BJ (cell line): ENCODE measurements around the gene ADGRD2. TPM values are rescaled to one million over a fixed set of nuclear protein-coding genes. Genes with fewer than 3 reads are reported as not detected.

Experiments
- CTCF ChIA-PET: fragments of 350-600 bp; formaldehyde crosslinking; extraction: SDS; loops from one replicate; lab custom pipeline; 2021; ENCODE audit warnings: antibody characterized with exemption, inconsistent platforms; lab: Yijun Ruan, JAX
- POLR2A ChIA-PET: fragments of 300-600 bp; sonication (Branson Sonifier 250); formaldehyde crosslinking; extraction: SDS; loops from one replicate; lab custom pipeline; 2021; ENCODE audit warnings: antibody characterized with exemption; lab: Charles Lee
- DNase-seq: peaks from one replicate; pipeline ENCODE4 v3.0.0-alpha.2; 2011; ENCODE audit warnings: low read depth
- H3K27me3 ChIP-seq: 2 replicates; pipeline ENCODE4 v1.6.0; 2011; ENCODE audit warnings: low read length; ENCODE audit not compliant: control insufficient read depth, insufficient read depth
- H3K36me3 ChIP-seq: 2 replicates; pipeline ENCODE4 v1.5.1; 2011; ENCODE audit warnings: low read length; ENCODE audit not compliant: control insufficient read depth, insufficient read depth
- H3K4me3 ChIP-seq: 2 replicates; pipeline ENCODE4 v1.5.1; 2011; ENCODE audit warnings: low read depth, mild to moderate bottlenecking, control low read depth, low read length
- CTCF ChIP-seq: IDR thresholded peaks from 2 replicates; pipeline ENCODE4 v1.5.1; 2011; ENCODE audit warnings: low read depth, mild to moderate bottlenecking, control low read depth, inconsistent platforms, low read length, moderate library complexity; ENCODE audit not compliant: insufficient read depth
- polyA plus RNA-seq: library from polyadenylated mRNA; depleted of rRNA; stranded (reverse); fragments of >200 nt; gene quantifications from 2 replicates; pipeline ENCODE4 v1.2.3, GENCODE V29; 2011

The ADGRD2 gene
- polyA plus RNA-seq, 1 experiment = not detected

DNA sequence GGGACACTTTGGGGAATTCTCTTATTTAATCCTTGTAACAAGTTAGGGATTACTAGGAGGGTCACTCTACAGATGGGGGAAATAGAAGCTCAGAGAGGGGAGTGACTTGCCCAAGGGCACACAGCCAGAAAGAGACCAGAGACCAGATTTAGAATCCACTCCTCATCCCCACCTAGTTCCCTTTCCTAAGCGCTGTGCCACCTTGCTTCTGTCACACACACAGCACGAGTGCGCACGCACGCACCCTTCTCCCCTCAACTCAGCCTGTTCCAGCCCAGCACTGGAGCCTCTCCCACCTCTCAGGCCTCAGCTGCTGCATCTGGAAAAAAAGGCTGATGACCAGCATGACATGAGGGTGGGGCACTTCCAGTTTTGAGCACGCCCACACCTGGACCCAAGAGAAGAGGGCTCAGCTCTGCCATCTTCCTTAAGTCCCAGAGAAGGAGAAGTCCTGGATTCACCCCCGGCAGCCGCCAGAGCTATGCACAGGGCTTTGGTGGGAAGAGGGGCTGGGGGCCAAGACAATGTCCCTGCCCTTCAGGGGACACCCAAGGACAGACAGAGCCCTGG lies 38.5 kb downstream of the ADGRD2 start:
- H3K4me3 ChIP-seq = no peak overlapping the region
- POLR2A ChIA-PET = no interaction called here
- no peak for TF ChIP-seq CTCF
- CTCF ChIA-PET = interaction anchor here (0.8 to 1.2 kb wide), 2 partner anchors 10 to 69 kb away, joined by 3 read pairs; no protein-coding TSS in a partner anchor
- H3K36me3 ChIP-seq = no peaks in the 10 kb centered on the region
- peaks cover 37% of the 10 kb centered on the region for H3K27me3 ChIP-seq
- no peak for DNase-seq

- Histone ChIP-seq H3K36me3 (no peaks in the 10 kb centered on the region), H3K27me3 (peaks cover 37% of the 10 kb centered on the region), H3K4me3 (no peak overlapping the region)
- POLR2A ChIA-PET = interaction anchor here (0.6 kb wide), 1 partner anchor 1917 kb away, joined by 6 read pairs; no protein-coding TSS in a partner anchor
- peak; percentile 33 for DNase-seq
- CTCF ChIA-PET = interaction anchor here (0.6 to 1.2 kb wide), 2 partner anchors 11 to 15 kb away, joined by 3 to 5 read pairs; no protein-coding TSS in a partner anchor
- no peak for TF ChIP-seq CTCF
These were observed 39.0 kb downstream of the ADGRD2 start for GRCh38 chr9:124489222-124489621.

DNA sequence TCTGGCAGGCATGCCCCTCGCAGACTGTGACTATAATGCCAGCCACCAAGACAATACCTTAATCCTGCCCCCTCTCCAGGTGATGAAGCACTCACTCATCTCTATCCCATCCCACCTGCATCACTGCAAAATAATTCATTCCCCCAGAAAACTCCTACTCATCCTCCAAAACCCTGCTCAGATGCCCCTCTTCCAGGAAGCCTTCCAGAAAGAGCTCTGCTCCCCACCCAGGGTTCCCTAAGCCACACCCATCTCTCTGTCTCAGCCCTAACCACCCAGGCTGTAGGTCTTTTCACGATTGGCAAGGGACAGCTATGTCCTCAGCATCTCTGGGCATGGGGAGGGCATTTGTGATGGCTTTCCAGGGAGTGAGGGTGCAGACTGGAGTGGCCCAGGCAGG lies 39.8 kb downstream of the ADGRD2 start:
- Histone ChIP-seq H3K27me3 (peaks cover 37% of the 10 kb centered on the region), H3K4me3 (no peak overlapping the region), H3K36me3 (no peaks in the 10 kb centered on the region)
- no peak for DNase-seq
- CTCF ChIA-PET = interaction anchor here (0.6 to 1.2 kb wide), 2 partner anchors 11 to 14 kb away, joined by 3 to 5 read pairs; no protein-coding TSS in a partner anchor
- no peak for TF ChIP-seq CTCF
- POLR2A ChIA-PET = no interaction called here

- TF ChIP-seq CTCF = no peak
- peaks cover 35% of the 10 kb centered on the region for H3K27me3 ChIP-seq
- CTCF ChIA-PET = no interaction called here
- no peak for DNase-seq
- POLR2A ChIA-PET = no interaction called here
- no peaks in the 10 kb centered on the region for H3K36me3 ChIP-seq
- no peak overlapping the region for H3K4me3 ChIP-seq
These were observed 41.1 kb downstream of the ADGRD2 start for GRCh38 chr9:124491049-124491975.

GRCh38 chr9:124492818-124493217 lies 42.6 kb downstream of the ADGRD2 start:
- POLR2A ChIA-PET = no interaction called here
- CTCF ChIA-PET = no interaction called here

More at GRCh38 chr9:124492818-124493217, 42.6 kb downstream of the ADGRD2 start:
- no peak for DNase-seq
- Histone ChIP-seq H3K27me3 (peaks cover 23% of the 10 kb centered on the region), H3K4me3 (no peak overlapping the region), H3K36me3 (no peaks in the 10 kb centered on the region)
- TF ChIP-seq CTCF = no peak
